DOHH2 (cell line): ENCODE data around the gene TSHZ2.

Experiments used
- CTCF ChIP-seq: fragments of 200-600 bp; sonication (generic); IDR thresholded peaks from one replicate; pipeline ENCODE4 v1.5.1; 2014; ENCODE audit warnings: antibody characterized with exemption, mild to moderate bottlenecking, low read depth, low read length; ENCODE audit not compliant: poor library complexity, severe bottlenecking
- EZH2phosphoT487 ChIP-seq: fragments of 200-600 bp; sonication (generic); IDR thresholded peaks from 2 replicates; pipeline ENCODE4 v1.6.1; 2017; ENCODE audit warnings: borderline replicate concordance, mild to moderate bottlenecking, antibody characterized with exemption, low read length, moderate library complexity, mixed read lengths

DNA sequence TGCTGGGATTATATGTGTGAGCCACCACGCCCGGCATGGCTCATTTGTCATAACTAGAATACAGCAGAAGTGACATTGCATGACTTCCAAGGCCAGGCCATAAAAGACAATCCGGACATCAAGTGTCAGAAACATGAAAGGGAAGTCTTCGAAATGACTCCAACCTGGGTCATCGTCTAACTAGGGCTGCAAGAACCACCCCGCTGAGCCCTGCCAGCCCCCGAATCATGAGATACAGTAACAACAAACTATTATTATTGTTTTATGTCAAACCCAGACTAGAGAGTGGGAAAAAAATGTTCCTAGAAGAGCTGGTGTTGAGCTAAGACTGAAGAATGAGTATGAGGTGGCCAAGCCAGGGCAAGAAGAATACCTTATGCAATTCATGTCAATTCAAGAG lies 561.9 kb downstream of the TSHZ2 start:
- TF ChIP-seq CTCF (no peak), EZH2phosphoT487 (no peak)
